H1 (cell line): ENCODE results near the gene TSSC4. TPM values are rescaled to one million over a fixed set of nuclear protein-coding genes. Genes with fewer than 3 reads are reported as not detected.

ENCODE experiments used
- ASH2L ChIP-seq: fragments of 200-600, 300-600 bp; sonication (generic); IDR thresholded peaks from one replicate; pipeline ENCODE4 v1.7.1; 2017; ENCODE audit warnings: low read length
- HDAC6 ChIP-seq: IDR thresholded peaks from one replicate; pipeline ENCODE4 v1.7.1; 2012; ENCODE audit warnings: low read depth, mild to moderate bottlenecking, inconsistent platforms, low read length, moderate library complexity
- NRF1 ChIP-seq: IDR thresholded peaks from 2 replicates; pipeline ENCODE4 v1.6.1; 2011; ENCODE audit warnings: mild to moderate bottlenecking, low read depth, low read length, improper control_type of control experiment
- SUZ12 ChIP-seq: fragments of 200-600 bp; sonication (generic); IDR thresholded peaks from 2 replicates; pipeline ENCODE4 v1.6.1; 2012; ENCODE audit warnings: mild to moderate bottlenecking, inconsistent platforms, low read length, moderate library complexity, mixed read lengths
- TAF7 ChIP-seq: optimal IDR thresholded peaks from 2 replicates; pipeline ENCODE3; 2011; ENCODE audit warnings: low read depth, mild to moderate bottlenecking, inconsistent platforms, low read length, moderate library complexity, borderline replicate concordance
- polyA plus RNA-seq, 7 experiments: library from polyadenylated mRNA; depleted of rRNA in 3 of 7; stranded (reverse) in 5 of 7; unstranded in 2 of 7; fragments of >200 nt in 5 of 7; fragments of 200-250 nt in 2 of 7; gene quantifications; 1 replicate in 5 of 7; 2 replicates in 1 of 7; 4 replicates in 1 of 7; pipeline versions ENCODE4 v1.2.1 to v1.2.3, GENCODE V29; 2011 to 2013; ENCODE audit warnings: missing spikeins in 2 of 7, mixed read lengths in 2 of 7
- total RNA-seq: library from RNA; stranded (reverse); fragmentation: NEBNext Ultra II Directional; extraction: Animal tissue kit (Norgen Biotek cat#: 25700); gene quantifications from 2 replicates; pipeline ENCODE4 v1.2.1, GENCODE V29; 2021
- TF ChIP-seq, protein P1 (sequence below), 3 experiments: IDR thresholded peaks; 1 replicate in 2 of 3; 2 replicates in 1 of 3; pipeline versions ENCODE4 v1.5.1 to v1.6.1; 2011; ENCODE audit warnings: low read length in 3 of 3, mild to moderate bottlenecking in 3 of 3, inconsistent platforms in 2 of 3, low read depth in 1 of 3, moderate library complexity in 1 of 3; ENCODE audit not compliant: insufficient read depth in 1 of 3; ENCODE audit errors: control extremely low read depth in 1 of 3
- TF ChIP-seq, protein P2 (sequence below): IDR thresholded peaks from 2 replicates; pipeline ENCODE4 v1.6.1; 2012; ENCODE audit warnings: low read length, inconsistent platforms

TSSC4 gene
- total and polyA plus RNA-seq, 2 of the 8 experiments (the other 6 are each of a cell fraction or from before 2014, with no cell fraction given), result 34.0 to 39.3 TPM

DNA sequence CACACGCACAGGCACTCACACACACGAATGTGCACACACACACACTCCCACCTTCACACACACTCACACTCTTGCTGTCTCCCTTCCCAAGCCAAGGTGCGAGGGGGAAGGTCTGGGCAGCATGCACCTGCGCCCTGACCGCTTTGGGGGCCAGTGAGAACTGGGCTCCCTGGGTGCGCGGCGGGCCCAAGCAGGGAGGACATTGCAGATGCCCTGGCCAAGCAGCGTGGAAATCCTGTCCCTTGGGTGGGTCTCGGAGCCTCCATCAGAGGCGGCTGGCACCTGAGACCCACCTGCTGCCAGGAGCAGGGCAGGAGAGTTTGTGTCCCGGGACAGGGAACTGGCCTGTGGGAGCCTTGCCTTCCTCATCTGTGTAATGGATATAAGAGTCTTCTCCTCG lies 20.2 kb upstream of the TSSC4 start (continued):
- no peak for TF ChIP-seq NRF1
- no peak for TF ChIP-seq SUZ12
- no peak for TF ChIP-seq ASH2L
- TF ChIP-seq HDAC6, result no peak
- TF ChIP-seq, protein P1, sequence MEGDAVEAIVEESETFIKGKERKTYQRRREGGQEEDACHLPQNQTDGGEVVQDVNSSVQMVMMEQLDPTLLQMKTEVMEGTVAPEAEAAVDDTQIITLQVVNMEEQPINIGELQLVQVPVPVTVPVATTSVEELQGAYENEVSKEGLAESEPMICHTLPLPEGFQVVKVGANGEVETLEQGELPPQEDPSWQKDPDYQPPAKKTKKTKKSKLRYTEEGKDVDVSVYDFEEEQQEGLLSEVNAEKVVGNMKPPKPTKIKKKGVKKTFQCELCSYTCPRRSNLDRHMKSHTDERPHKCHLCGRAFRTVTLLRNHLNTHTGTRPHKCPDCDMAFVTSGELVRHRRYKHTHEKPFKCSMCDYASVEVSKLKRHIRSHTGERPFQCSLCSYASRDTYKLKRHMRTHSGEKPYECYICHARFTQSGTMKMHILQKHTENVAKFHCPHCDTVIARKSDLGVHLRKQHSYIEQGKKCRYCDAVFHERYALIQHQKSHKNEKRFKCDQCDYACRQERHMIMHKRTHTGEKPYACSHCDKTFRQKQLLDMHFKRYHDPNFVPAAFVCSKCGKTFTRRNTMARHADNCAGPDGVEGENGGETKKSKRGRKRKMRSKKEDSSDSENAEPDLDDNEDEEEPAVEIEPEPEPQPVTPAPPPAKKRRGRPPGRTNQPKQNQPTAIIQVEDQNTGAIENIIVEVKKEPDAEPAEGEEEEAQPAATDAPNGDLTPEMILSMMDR (IDR thresholded peaks at IDR 0.05; ENCODE audit: control extremely low read depth in 1 of 3, insufficient read depth in 1 of 3, low read depth in 1 of 3, low read length in 3 of 3), result no peak
- no peak for TF ChIP-seq TAF7
- TF ChIP-seq, protein P2, sequence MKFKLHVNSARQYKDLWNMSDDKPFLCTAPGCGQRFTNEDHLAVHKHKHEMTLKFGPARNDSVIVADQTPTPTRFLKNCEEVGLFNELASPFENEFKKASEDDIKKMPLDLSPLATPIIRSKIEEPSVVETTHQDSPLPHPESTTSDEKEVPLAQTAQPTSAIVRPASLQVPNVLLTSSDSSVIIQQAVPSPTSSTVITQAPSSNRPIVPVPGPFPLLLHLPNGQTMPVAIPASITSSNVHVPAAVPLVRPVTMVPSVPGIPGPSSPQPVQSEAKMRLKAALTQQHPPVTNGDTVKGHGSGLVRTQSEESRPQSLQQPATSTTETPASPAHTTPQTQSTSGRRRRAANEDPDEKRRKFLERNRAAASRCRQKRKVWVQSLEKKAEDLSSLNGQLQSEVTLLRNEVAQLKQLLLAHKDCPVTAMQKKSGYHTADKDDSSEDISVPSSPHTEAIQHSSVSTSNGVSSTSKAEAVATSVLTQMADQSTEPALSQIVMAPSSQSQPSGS, result no peak
